Measurements from ENCODE around the gene DPP10.

DPP10 gene

DNA sequence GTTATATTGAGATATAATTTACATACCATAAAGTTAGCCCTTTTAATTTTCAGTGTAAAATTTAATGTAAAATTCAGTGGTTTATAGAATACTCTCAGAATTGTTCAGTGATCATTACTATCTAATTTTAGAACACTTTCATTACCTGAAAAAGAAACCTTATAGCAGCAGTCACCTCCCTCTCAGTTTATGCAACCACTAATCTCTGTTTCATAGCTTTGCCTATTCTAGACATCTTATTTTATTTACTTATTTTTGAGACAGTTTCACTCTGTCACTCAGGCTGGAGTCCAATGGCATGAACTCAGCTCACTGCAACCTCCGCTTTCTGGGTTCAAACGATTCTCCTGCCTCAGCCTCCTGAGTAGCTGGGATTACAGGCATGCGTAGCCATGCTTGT, 479.6 kb downstream of the DPP10 start:
- no peak for TF ChIP-seq ZFX (IDR thresholded peaks at IDR 0.05; ENCODE audit: borderline replicate concordance)
- TF ChIP-seq, protein P1, sequence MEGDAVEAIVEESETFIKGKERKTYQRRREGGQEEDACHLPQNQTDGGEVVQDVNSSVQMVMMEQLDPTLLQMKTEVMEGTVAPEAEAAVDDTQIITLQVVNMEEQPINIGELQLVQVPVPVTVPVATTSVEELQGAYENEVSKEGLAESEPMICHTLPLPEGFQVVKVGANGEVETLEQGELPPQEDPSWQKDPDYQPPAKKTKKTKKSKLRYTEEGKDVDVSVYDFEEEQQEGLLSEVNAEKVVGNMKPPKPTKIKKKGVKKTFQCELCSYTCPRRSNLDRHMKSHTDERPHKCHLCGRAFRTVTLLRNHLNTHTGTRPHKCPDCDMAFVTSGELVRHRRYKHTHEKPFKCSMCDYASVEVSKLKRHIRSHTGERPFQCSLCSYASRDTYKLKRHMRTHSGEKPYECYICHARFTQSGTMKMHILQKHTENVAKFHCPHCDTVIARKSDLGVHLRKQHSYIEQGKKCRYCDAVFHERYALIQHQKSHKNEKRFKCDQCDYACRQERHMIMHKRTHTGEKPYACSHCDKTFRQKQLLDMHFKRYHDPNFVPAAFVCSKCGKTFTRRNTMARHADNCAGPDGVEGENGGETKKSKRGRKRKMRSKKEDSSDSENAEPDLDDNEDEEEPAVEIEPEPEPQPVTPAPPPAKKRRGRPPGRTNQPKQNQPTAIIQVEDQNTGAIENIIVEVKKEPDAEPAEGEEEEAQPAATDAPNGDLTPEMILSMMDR (IDR thresholded peaks at IDR 0.05) = no peak
- no peak overlapping the region for H3K27ac ChIP-seq

DNA sequence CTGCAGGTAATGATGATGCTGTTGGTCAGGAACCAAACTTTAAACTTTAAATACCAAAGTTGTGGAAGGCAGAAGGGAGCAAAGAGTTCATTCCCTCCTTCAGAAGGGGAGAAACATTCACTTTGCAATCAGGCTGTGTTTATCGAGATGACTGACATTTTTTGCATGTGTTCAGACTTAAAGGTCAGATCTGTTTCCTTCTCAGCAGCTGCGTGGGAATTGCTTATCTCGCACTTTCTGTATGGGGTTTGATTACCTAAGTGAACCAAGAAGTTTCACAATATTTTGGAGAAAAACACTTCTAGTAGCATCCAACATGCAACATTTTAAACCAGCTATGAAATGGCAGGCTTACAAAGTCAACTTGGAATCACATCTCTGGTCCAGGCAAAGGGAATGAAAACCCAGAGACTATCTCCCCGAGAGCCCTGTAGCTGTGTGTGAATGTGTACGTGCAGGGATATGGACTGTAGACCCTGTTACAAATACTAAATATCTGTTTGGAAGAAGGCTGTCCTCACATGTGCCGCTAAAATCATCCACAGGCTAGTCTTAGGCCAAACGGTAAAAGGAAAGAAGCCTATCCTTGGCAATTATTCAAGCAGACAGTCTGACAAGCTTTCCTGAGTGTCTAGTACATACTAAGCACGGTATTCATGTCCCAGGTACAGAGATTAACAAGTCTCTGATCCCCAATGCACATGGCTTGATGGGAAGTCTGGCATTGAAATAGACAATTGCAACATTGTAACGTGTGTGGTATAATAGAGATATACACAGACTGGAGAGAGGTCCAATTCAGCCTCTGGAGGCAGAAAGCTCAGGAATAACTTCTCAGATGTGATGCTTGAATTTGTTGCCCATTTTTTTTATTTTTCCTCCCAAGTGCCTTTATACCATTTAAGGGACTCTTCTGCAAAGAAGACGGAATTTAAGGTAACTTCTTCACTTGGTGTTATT, 483.1 kb downstream of the DPP10 start:
- TF ChIP-seq, protein P1 (IDR thresholded peaks at IDR 0.05) = no peak
- TF ChIP-seq ZFX (IDR thresholded peaks at IDR 0.05; ENCODE audit: borderline replicate concordance) = no peak
- H3K27ac ChIP-seq = no peak overlapping the region

DNA sequence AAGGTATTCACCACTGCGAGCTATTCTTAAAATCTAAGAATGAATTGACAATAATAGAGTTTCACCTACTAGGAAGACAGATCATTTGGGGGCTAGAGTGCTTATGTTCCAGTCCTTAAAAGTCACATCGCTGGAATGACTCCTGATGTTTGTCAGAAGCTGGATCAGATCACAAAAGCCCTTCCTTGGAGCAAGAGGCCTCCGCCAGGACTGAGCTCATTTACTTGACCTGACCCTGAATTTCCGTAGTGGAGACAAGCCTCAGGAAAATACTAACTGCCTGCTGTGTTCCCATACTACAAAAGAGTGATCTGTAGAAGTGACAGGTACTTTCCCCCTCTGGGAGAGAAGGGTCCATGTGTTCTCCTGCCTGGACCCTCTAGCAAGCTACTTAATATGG, 483.9 kb downstream of the DPP10 start:
- TF ChIP-seq ZFX (IDR thresholded peaks at IDR 0.05; ENCODE audit: borderline replicate concordance) = no peak
- TF ChIP-seq, protein P1 (IDR thresholded peaks at IDR 0.05) = no peak
- no peak overlapping the region for H3K27ac ChIP-seq

DNA sequence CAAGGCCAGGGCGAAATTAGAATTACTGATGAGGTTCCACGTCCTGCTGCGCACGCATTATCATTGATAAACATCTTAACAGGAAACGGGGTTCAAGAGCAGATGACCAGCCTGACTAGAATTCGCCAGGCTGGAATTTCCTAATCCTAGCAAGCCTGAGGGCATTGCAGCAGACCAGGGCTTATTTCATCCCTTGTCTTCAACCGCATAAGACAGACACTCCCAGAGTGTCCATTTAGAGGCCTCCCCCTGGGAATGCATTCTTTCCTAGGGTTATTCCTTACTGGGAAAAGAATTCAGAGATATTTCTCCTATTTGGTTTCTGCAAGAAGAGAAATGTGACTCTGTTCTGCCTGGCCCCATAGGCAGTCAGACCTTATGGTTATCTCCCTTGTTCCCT, 486.8 kb downstream of the DPP10 start:
- TF ChIP-seq, protein P1 (IDR thresholded peaks at IDR 0.05) = no peak
- TF ChIP-seq ZFX (IDR thresholded peaks at IDR 0.05; ENCODE audit: borderline replicate concordance) = no peak
- H3K27ac ChIP-seq = no peak overlapping the region

DNA sequence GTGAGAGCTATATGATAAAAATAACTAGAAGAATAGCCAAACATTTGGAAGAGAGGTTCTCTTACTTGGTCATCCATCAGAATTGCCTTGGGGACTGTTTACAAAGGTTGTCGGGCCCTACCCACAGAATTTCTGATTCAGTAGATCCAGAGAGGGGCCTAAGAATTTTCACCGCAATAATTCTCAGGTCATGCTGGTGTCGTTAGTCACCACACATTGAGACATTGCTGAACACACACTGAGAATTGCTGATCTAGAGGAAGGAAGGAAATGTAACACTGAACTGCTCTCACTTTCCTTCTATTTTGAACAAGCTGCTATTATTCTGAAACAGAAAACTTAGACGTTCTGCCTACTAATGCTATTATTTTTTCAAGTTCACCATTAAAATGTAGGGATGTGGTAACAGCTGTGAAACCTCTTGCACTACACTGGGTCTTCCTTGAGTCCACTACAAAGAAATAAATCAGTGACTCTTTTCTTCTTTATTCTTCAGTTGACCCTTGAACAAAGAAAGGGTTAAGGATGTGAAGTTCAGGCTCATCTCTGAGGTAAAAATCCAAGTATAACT, 491.3 kb downstream of the DPP10 start:
- no peak for TF ChIP-seq ZFX (IDR thresholded peaks at IDR 0.05; ENCODE audit: borderline replicate concordance)
- TF ChIP-seq, protein P1 (IDR thresholded peaks at IDR 0.05) = no peak
- H3K27ac ChIP-seq = no peak overlapping the region

DNA sequence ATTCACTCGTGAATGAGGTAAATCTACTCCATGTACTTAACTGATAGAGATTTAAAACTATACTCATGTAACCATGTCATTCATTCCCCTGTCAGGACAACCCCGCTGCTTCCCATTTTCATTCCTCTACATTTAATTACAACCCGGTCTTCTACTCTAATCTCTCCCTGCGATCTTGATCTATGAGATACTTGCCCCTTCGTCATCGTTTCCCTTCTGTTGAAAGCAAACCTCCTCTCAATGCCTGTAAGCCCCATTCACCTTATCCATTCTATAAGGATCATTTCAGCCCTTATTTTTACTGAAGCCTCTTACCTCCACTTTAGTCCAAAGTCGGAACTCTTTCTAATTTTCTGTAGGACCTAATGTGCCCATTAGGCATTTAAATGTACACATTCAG, 492.6 kb downstream of the DPP10 start:
- TF ChIP-seq ZFX (IDR thresholded peaks at IDR 0.05; ENCODE audit: borderline replicate concordance) = no peak
- TF ChIP-seq, protein P1 (IDR thresholded peaks at IDR 0.05) = no peak

DNA sequence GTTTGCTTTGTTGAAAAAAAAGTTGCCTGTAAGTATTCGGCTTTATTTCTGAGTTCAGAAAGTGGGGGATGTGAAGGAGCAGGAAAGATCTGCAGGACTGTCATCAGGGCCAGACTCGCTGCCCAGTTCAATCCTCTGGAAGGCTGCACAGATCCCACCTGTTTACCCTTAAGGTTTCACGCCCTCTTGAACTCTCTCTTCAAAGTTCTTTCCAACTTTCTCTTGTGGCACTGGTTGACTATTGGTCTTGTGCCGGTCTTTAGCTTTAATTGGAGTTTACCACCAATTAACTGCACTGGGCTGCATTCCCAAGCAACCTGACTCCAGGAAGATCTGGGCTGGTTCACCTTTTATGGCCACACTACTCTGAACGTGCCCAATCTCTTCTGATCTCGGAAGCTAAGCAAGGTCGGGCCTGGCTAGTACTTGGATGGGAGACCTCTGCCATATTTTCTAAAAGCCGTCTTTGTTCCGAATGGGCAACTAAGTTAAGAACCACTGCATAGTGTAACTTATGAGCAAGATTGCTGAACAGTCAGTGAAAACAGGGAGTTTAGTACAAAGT, 495.0 kb downstream of the DPP10 start:
- TF ChIP-seq, protein P1 (IDR thresholded peaks at IDR 0.05) = no peak
- TF ChIP-seq ZFX (IDR thresholded peaks at IDR 0.05; ENCODE audit: borderline replicate concordance) = no peak
- H3K27ac ChIP-seq = no peak overlapping the region

More for the DNA sequence above, 492.6 kb downstream of the DPP10 start:
- H3K27ac ChIP-seq = no peak overlapping the region

All from 22Rv1 (cell line).